ENCODE data around the gene ACOX1.

ACOX1 gene

GRCh38 chr17:76022973-76023899, 44.3 kb upstream of the ACOX1 start:
- no peaks in the 10 kb centered on the region for H3K9me2 ChIP-seq (replicated peaks; ENCODE audit: insufficient read depth, low read length)
- TF ChIP-seq EZH2phosphoT487 (IDR thresholded peaks at IDR 0.05; ENCODE audit: low read length): no peak
- TF ChIP-seq EZH2 (optimal IDR thresholded peaks at IDR 0.05; ENCODE audit: low read depth, low read length): no peak
- TF ChIP-seq CTCF (IDR thresholded peaks at IDR 0.05; ENCODE audit: low read length): no peak
- no peak for DNase-seq
- no peaks in the 10 kb centered on the region for H3K4me1 ChIP-seq (ENCODE audit: low read length)
- no peaks in the 10 kb centered on the region for H3F3A ChIP-seq (ENCODE audit: insufficient read depth, low read length)
- H3K9me3 ChIP-seq (replicated peaks; ENCODE audit: insufficient read depth, low read length): no peaks in the 10 kb centered on the region
- no peaks in the 10 kb centered on the region for H3K79me2 ChIP-seq (ENCODE audit: low read length)
- H4K20me1 ChIP-seq (ENCODE audit: insufficient read depth, low read length): no peaks in the 10 kb centered on the region
- H2AFZ ChIP-seq (ENCODE audit: low read length): no peak overlapping the region
- no peak overlapping the region for H3K4me2 ChIP-seq (ENCODE audit: low read depth, low read length)
- no peak overlapping the region for H3K9ac ChIP-seq (ENCODE audit: low read length)
- H3K36me3 ChIP-seq (replicated peaks; ENCODE audit: insufficient read depth, low read length): no peaks in the 10 kb centered on the region
- H3K27me3 ChIP-seq (replicated peaks; ENCODE audit: insufficient read depth, low read length): peaks cover 16% of the 10 kb centered on the region; the same call in 1 of the 2 replicates
- no peak overlapping the region for H3K27ac ChIP-seq (ENCODE audit: low read length)
- no peak overlapping the region for H3K4me3 ChIP-seq (ENCODE audit: low read length)

GRCh38 chr17:76022285-76022684, 43.3 kb upstream of the ACOX1 start:
- Histone ChIP-seq H3K9me3 (replicated peaks; ENCODE audit: insufficient read depth, low read length) (no peaks in the 10 kb centered on the region), H3K4me3 (ENCODE audit: low read length) (no peak overlapping the region), H3K27me3 (replicated peaks; ENCODE audit: insufficient read depth, low read length) (peaks cover 16% of the 10 kb centered on the region; the same call in 1 of the 2 replicates), H3K27ac (ENCODE audit: low read length) (no peak overlapping the region), H3K4me1 (ENCODE audit: low read length) (no peaks in the 10 kb centered on the region), H2AFZ (ENCODE audit: low read length) (no peak overlapping the region), H4K20me1 (ENCODE audit: insufficient read depth, low read length) (no peaks in the 10 kb centered on the region), H3K9ac (ENCODE audit: low read length) (no peak overlapping the region), H3F3A (ENCODE audit: insufficient read depth, low read length) (no peaks in the 10 kb centered on the region), H3K4me2 (ENCODE audit: low read depth, low read length) (no peak overlapping the region), H3K9me2 (replicated peaks; ENCODE audit: insufficient read depth, low read length) (no peaks in the 10 kb centered on the region), H3K79me2 (ENCODE audit: low read length) (no peaks in the 10 kb centered on the region), H3K36me3 (replicated peaks; ENCODE audit: insufficient read depth, low read length) (no peaks in the 10 kb centered on the region)
- DNase-seq: no peak
- TF ChIP-seq CTCF (IDR thresholded peaks at IDR 0.05; ENCODE audit: low read length) (no peak), EZH2 (optimal IDR thresholded peaks at IDR 0.05; ENCODE audit: low read depth, low read length) (no peak), EZH2phosphoT487 (IDR thresholded peaks at IDR 0.05; ENCODE audit: low read length) (no peak)

GRCh38 chr17:76019833-76020467, 41.0 kb upstream of the ACOX1 start:
- H3K9me2 ChIP-seq (replicated peaks; ENCODE audit: insufficient read depth, low read length): no peaks in the 10 kb centered on the region
- no peak overlapping the region for H3K27ac ChIP-seq (ENCODE audit: low read length)
- no peaks in the 10 kb centered on the region for H4K20me1 ChIP-seq (ENCODE audit: insufficient read depth, low read length)
- no peak for DNase-seq
- TF ChIP-seq EZH2 (optimal IDR thresholded peaks at IDR 0.05; ENCODE audit: low read depth, low read length) (no peak), EZH2phosphoT487 (IDR thresholded peaks at IDR 0.05; ENCODE audit: low read length) (no peak), CTCF (IDR thresholded peaks at IDR 0.05; ENCODE audit: low read length) (no peak)
- H3K36me3 ChIP-seq (replicated peaks; ENCODE audit: insufficient read depth, low read length): no peaks in the 10 kb centered on the region
- no peak overlapping the region for H2AFZ ChIP-seq (ENCODE audit: low read length)
- no peak overlapping the region for H3K9ac ChIP-seq (ENCODE audit: low read length)
- peaks cover 21% of the 10 kb centered on the region; the same call in 1 of the 2 replicates for H3K27me3 ChIP-seq (replicated peaks; ENCODE audit: insufficient read depth, low read length)
- H3K4me1 ChIP-seq (ENCODE audit: low read length): no peaks in the 10 kb centered on the region
- H3K4me2 ChIP-seq (ENCODE audit: low read depth, low read length): no peak overlapping the region
- no peaks in the 10 kb centered on the region for H3K9me3 ChIP-seq (replicated peaks; ENCODE audit: insufficient read depth, low read length)
- H3K4me3 ChIP-seq (ENCODE audit: low read length): no peak overlapping the region
- H3K79me2 ChIP-seq (ENCODE audit: low read length): no peaks in the 10 kb centered on the region
- H3F3A ChIP-seq (ENCODE audit: insufficient read depth, low read length): no peaks in the 10 kb centered on the region

Data from MM.1S (cell line).